Panc1 (cell line): Measurements from ENCODE around the gene EHHADH.

Experiments
- CTCF ChIP-seq: fragments of 450-650 bp; IDR thresholded peaks from 2 replicates; pipeline ENCODE4 v1.5.1; 2017; ENCODE audit warnings: mild to moderate bottlenecking
- POLR2AphosphoS5 ChIP-seq: IDR thresholded peaks from 2 replicates; pipeline ENCODE4 v1.6.1; 2012; ENCODE audit warnings: mild to moderate bottlenecking, low read depth, low read length, moderate library complexity
- REST ChIP-seq, 2 experiments: IDR thresholded peaks; 2 replicates each; pipeline ENCODE4 v1.6.1; 2011 to 2012; ENCODE audit warnings: low read depth in 2 of 2, control low read depth in 1 of 2, low read length in 1 of 2, mild to moderate bottlenecking in 1 of 2, moderate library complexity in 1 of 2; ENCODE audit not compliant: insufficient read depth in 1 of 2
- TCF7L2 ChIP-seq: IDR thresholded peaks from 2 replicates; pipeline ENCODE4 v1.6.1; 2011; ENCODE audit warnings: mild to moderate bottlenecking, low read depth, low read length, inconsistent platforms

GRCh38 chr3:185210621-185211142, 43.2 kb downstream of the EHHADH start:
- TF ChIP-seq CTCF (no peak), POLR2AphosphoS5 (no peak), REST (IDR thresholded peaks at IDR 0.05; ENCODE audit: insufficient read depth in 1 of 2, low read depth in 2 of 2, low read length in 1 of 2) (no peak), TCF7L2 (no peak)
